ENCODE data around the gene IL13RA1. TPM values are rescaled to one million over a fixed set of nuclear protein-coding genes. Genes with fewer than 3 reads are reported as not detected.
"Not testable (repeated sequence)": the region's sequence is repeated elsewhere in the genome, so short reads cannot be mapped to it uniquely, and the experiment has no call there.

The IL13RA1 gene
- polyA plus RNA-seq, 3 donors, result 50.6 to 69.6 (median 54.5) TPM

DNA sequence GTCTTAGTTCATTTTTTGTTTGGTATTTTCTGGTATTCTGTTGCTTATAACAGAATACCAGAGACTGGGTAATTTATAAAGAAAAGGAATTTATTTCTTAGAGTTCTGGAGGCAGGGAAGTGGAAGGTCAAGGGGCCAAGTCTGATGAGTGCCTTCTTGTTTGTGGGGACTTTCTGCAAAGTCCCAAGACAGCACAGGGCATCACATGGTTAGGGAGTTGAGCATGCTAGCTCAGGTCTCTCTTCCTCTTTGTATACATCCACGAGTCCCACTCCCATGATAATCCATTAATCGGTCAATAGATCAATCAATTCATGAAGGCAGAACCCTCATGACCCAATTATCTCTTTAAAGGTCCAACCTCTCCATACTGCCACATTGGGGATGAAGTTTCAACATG, 31.1 kb downstream of the IL13RA1 start:
- DNase-seq (ENCODE audit: extremely low read depth in 1 of 11, low read depth in 9 of 11, low spot score in 4 of 11), result no peak

DNA sequence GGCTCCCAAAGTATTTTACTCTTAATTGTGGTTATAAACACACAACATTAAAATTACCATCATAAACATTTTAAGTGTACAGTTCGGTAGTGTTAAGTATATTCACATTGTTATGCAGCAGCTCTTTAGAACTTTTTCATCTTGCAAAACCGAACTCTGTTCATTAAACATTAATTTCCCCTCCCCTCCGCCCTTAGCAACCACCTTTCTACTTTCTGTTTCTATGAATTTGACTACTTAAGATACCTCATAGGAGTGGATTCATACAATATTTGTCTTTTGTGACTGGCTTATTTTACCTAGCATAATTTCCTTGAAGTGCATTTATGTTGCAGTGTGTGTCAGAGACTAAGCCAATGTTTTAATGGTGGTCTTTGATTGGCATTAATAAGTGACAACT, 32.6 kb downstream of the IL13RA1 start:
- DNase-seq (ENCODE audit: extremely low read depth in 1 of 11, low read depth in 9 of 11, low spot score in 4 of 11), result no peak

- DNase-seq (ENCODE audit: extremely low read depth in 1 of 11, low read depth in 9 of 11, low spot score in 4 of 11), result peak in 4 of 11 donors; percentile 7 to 17 (median 10)
These were observed 34.7 kb downstream of the IL13RA1 start for GRCh38 chrX:118761939-118762707.

DNA sequence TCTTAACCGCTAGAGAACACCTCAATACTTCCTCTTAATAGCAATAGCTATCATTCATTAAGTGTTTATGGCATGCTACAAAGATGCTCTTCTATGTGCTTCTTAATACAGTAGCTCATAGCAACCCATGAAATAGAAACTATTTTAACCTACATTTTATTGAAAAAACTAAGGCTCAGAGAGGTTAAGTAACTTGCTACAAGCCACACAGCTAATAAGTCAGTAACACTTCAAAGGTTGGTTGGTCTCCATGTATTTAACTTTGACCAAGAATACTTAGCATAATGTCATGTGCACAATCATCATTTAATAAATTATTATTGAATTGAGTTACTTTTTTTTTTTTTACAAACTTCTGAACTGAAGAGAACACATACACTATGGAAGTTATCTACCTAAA, 36.1 kb downstream of the IL13RA1 start:
- no peak for DNase-seq (ENCODE audit: extremely low read depth in 1 of 11, low read depth in 9 of 11, low spot score in 4 of 11)

GRCh38 chrX:118764122-118764521, 36.7 kb downstream of the IL13RA1 start:
- DNase-seq (ENCODE audit: extremely low read depth in 1 of 11, low read depth in 9 of 11, low spot score in 4 of 11), result no peak

- DNase-seq (ENCODE audit: extremely low read depth in 1 of 11, low read depth in 9 of 11, low spot score in 4 of 11), result no peak
These were observed 42.8 kb downstream of the IL13RA1 start for GRCh38 chrX:118770133-118770760.

- no peak for DNase-seq (ENCODE audit: extremely low read depth in 1 of 11, low read depth in 9 of 11, low spot score in 4 of 11)
These were observed 44.6 kb downstream of the IL13RA1 start for GRCh38 chrX:118772051-118772450.

DNA sequence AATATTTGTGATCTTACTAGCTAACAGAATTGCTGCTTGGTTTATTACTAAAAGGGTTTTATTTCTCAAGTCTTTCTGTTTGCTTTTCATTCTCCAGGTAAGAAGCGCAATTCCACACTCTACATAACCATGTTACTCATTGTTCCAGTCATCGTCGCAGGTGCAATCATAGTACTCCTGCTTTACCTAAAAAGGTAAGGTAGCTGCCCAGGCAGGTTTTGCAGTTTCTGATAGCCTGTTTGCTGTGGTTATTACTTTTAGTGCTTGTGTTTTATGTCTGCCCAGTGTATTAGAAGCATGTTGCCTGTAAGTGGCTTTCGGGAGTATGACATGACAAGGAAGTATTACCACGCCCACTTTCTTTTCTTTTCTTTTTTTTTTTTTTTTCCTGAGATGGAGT, 46.4 kb downstream of the IL13RA1 start:
- DNase-seq (ENCODE audit: extremely low read depth in 1 of 11, low read depth in 9 of 11, low spot score in 4 of 11), result no peak

DNA sequence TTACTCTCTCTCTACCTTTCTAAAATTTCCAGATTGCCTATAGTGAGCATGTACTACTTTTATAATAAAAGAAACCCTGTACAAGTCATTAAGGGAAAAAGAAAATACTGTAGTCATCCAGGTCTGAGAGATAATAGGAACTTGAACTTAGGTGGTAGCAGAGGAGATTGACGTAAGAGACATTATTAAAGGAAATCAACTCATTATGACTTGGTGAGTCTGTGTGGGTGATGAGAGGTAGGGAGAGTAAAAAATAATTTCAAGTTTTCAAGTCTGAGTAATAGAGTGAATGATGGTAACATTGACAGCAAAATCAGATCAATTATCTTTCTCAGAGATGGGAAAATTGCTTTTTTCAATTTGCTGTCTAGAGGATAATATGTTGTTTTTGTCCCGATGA, 52.2 kb downstream of the IL13RA1 start:
- DNase-seq (ENCODE audit: extremely low read depth in 1 of 11, low read depth in 9 of 11, low spot score in 4 of 11), result no peak

DNA sequence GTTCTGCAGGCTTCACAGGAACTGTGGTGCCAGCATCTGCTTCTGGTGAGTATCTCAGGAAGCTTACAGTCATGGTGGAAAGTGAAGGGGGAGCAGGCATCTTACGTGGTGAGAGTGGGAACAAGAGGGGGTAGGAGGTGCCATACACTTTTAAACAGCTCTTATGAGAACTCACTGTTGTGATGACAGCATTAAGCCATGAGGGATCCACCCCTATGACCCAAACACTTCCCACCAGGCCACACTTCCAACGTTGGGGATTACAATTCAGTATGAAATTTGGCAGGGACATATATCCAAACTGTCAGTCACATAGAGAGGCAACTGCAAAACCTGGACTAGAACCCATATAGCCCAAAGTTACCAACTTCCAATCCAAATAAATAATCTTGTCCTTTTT, 53.1 kb downstream of the IL13RA1 start:
- no peak for DNase-seq (ENCODE audit: extremely low read depth in 1 of 11, low read depth in 9 of 11, low spot score in 4 of 11)

- DNase-seq (ENCODE audit: extremely low read depth in 1 of 11, low read depth in 9 of 11, low spot score in 4 of 11), result no peak
These were observed 53.5 kb downstream of the IL13RA1 start for GRCh38 chrX:118780911-118781310.

GRCh38 chrX:118795528-118796280, 68.3 kb downstream of the IL13RA1 start:
- no peak for DNase-seq (ENCODE audit: extremely low read depth in 1 of 11, low read depth in 9 of 11, low spot score in 4 of 11)

DNA sequence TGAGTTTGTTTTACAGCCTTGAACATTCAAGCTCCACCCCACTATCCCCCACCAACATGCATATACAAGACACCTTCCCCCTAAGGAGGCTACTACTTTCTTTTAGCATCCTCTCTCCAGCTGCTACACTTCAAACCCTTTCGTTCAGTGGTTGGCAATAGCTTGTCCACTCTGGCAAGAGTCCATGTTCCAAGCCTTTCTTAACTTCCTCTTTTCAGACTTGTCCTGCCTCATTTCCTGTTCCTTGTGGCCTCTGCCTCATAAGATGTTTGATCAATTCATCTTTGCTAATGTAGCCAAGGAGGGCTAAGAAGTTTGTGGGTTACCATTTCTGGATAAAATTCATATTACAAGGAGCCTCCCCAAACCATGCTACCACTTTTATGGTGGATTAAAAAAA, 75.5 kb downstream of the IL13RA1 start:
- no peak for DNase-seq (ENCODE audit: extremely low read depth in 1 of 11, low read depth in 9 of 11, low spot score in 4 of 11)

- DNase-seq (ENCODE audit: extremely low read depth in 1 of 11, low read depth in 9 of 11, low spot score in 4 of 11), result peak in 6 of 11 donors; percentile 4 to 30 (median 25)
These were observed 80.0 kb downstream of the IL13RA1 start for GRCh38 chrX:118807151-118808017.

DNA sequence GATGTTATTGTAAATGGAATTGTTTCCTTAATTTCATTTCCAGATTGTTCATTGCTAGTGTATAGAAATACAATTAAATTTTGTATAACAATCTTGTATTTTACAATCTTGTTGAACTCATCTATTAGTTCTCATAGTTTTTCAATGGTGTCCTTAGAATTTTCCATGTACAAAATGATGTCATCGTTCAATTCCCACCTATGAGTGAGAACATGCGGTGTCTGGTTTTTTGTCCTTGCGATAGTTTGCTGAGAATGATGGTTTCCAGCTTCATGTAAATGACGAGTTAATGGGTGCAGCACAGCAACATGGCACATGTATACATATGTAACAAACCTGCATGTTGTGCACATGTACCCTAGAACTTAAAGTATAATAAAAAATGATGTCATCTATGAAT, 89.9 kb downstream of the IL13RA1 start:
- DNase-seq (ENCODE audit: extremely low read depth in 1 of 11, low read depth in 9 of 11, low spot score in 4 of 11), result not testable (repeated sequence)

DNA sequence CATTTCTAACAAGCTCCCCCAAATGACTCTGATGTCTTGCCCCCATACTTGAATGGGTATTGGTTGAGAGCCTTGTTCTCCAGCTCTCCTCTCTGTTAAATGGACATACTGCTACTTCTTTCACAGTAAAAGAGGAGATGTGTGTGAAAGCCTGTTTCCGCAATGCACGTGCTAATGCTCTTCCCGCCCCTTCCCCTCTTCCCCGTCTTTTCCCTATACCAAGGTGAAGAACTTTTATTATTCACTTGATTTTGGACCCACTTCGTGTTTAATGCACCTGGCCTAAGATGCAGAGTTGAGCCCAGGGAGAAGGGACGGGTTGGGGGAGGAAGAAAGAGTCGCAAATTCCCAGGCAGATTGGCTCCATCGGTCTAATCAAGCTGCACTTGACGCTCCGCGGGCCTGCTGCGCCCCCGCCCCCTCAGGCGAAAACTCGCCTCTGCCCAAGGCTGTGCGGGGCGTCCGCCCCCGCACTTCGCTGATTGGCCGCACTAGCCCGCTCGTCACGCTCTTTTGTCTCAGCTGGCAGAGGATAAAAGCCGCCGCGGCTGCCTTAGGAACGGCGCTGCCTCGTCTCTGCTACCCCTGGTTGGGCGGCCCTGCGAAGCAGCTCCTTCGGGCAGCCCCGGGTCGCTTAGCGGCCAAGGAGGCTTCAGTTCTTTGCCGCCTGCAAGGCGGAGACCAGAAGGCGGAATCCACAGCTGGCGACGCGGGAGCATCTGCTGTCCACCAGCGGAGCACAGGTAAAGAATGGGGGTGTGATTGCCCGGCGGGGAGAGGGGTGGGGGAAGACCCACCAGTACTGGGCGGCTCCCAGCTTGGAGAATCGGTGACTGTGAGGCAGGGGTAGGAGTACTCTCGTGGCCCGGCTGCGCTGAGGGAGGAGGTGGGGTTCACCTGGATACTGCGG, 96.1 kb downstream of the IL13RA1 start, which contains the start of gene ZCCHC12:
Gene ZCCHC12 (plus strand): TSS at position 562 of the 910 bp plus-strand sequence. CDS start 1,421 bp downstream, outside the sequence.
- peak in 8 of 11 donors; percentile 33 to 68 (median 54) for DNase-seq (ENCODE audit: extremely low read depth in 1 of 11, low read depth in 9 of 11, low spot score in 4 of 11)

DNA sequence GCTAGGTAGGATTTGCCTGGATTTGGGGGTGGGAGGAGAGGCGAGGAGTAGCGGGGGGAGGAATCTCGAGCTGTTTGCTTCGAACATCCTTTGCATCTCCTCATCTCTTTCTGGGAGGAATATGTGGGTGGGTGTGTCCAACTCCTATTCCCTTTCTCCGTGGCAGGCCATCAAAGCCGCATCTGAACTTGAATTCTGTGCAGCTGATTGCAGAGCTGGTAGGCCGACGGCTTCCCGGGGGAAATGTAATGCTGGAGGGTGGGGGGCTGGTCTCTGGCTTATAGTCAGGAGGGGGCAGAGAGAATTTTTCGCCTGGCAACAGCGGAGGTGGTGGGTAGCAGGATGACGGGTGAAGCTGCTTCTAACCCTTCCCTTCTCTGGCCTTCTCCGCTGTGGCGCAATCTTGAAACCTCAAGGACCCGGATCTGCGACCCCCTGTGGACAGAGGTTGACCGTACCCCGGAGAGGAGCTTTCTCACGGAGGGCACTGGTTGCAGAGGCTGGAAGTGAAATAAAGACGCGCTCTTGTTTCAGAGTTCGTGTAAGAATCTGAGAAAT, 96.8 kb downstream of the IL13RA1 start:
- DNase-seq (ENCODE audit: extremely low read depth in 1 of 11, low read depth in 9 of 11, low spot score in 4 of 11), result no peak

GRCh38 chrX:118825227-118825626, 97.8 kb downstream of the IL13RA1 start:
- no peak for DNase-seq (ENCODE audit: extremely low read depth in 1 of 11, low read depth in 9 of 11, low spot score in 4 of 11)
